Natural killer cell (primary cell): ENCODE data around the gene NPAS3. TPM values are rescaled to one million over a fixed set of nuclear protein-coding genes. Genes with fewer than 3 reads are reported as not detected.

Experiments
- ATAC-seq, 3 donors: fragments of 150-1000 bp in 2 of 3; fragments of 200-7000 bp in 1 of 3; cut with Tn5 transposase; 1 replicate in 1 of 3; 2 replicates in 2 of 3; pipeline ENCODE4 v1.10.0; 2021; ENCODE audit warnings: mild to moderate bottlenecking in 2 of 3, moderate library complexity in 2 of 3
- DNase-seq, 2 donors: peaks; one replicate each; pipeline versions ENCODE4 v3.0.0 to v3.0.0-alpha.2; 2013 to 2021; ENCODE audit warnings: mixed read lengths in 1 of 2
- H3K27ac ChIP-seq: one replicate; pipeline ENCODE4 v1.5.1; 2013; ENCODE audit warnings: mild to moderate bottlenecking, low read length
- H3K27me3 ChIP-seq: one replicate; pipeline ENCODE4 v1.6.1; 2013; ENCODE audit warnings: low read length; ENCODE audit not compliant: control insufficient read depth, insufficient read depth
- H3K36me3 ChIP-seq: one replicate; pipeline ENCODE4 v1.6.1; 2013; ENCODE audit warnings: low read length; ENCODE audit not compliant: control insufficient read depth, insufficient read depth
- H3K4me1 ChIP-seq: one replicate; pipeline ENCODE4 v1.6.1; 2013; ENCODE audit warnings: low read length; ENCODE audit not compliant: control insufficient read depth, insufficient read depth
- H3K4me3 ChIP-seq: one replicate; pipeline ENCODE4 v1.5.1; 2013; ENCODE audit warnings: low read length
- H3K9me3 ChIP-seq: one replicate; pipeline ENCODE4 v1.6.1; 2013; ENCODE audit warnings: low read length; ENCODE audit not compliant: control insufficient read depth, insufficient read depth
- H3K27ac Mint-ChIP-seq, 2 donors: one replicate each; pipeline ENCODE4 v1.8.0; 2022; ENCODE audit warnings: mild to moderate bottlenecking in 2 of 2, mixed read lengths in 2 of 2, moderate library complexity in 1 of 2
- H3K27me3 Mint-ChIP-seq, 2 donors: one replicate each; pipeline ENCODE4 v1.8.0; 2022; ENCODE audit warnings: low read depth in 2 of 2, mixed read lengths in 2 of 2
- H3K36me3 Mint-ChIP-seq: one replicate; pipeline ENCODE4 v1.8.0; 2022; ENCODE audit warnings: mixed read lengths
- H3K4me1 Mint-ChIP-seq, 2 donors: one replicate each; pipeline ENCODE4 v1.8.0; 2022; ENCODE audit warnings: mixed read lengths in 2 of 2
- H3K4me3 Mint-ChIP-seq: one replicate; pipeline ENCODE4 v1.8.0; 2022; ENCODE audit warnings: mild to moderate bottlenecking, moderate library complexity, mixed read lengths
- H3K9me3 Mint-ChIP-seq, 2 donors: one replicate each; pipeline ENCODE4 v1.8.0; 2022; ENCODE audit warnings: mixed read lengths in 2 of 2
- CTCF ChIP-seq: fragments of 200-600 bp; IDR thresholded peaks from one replicate; pipeline ENCODE4 v1.8.0; 2022; ENCODE audit warnings: antibody characterized with exemption
- WGBS: methylation state at CpG from one replicate; pipeline ENCODE4 v1.1.7; 2013; ENCODE audit warnings: missing lambda C conversion rate; ENCODE audit not compliant: insufficient coverage; 5-methylcytosine and 5-hydroxymethylcytosine counted together
- intact Hi-C: fragments of 100-400 bp; cut with micrococcal nuclease; formaldehyde crosslinking; loops from one replicate; pipeline ENCODE4 v1.14.2; 2022
- total RNA-seq, 4 donors: library from RNA; stranded (reverse); fragments of 120-200 nt in 1 of 4; gene quantifications; one replicate each; pipeline versions ENCODE4 v1.2.3 to v1.2.4, GENCODE V29; 2013 to 2022

The NPAS3 gene
- total RNA-seq, 3 donors from 2014 or later (not counting 1 experiment from before 2014, with no cell fraction given) = not detected

GRCh38 chr14:33548606-33549005 is 609.9 kb downstream of the NPAS3 start:
- Mint-ChIP-seq H3K27ac (no peak overlapping the region), H3K4me3 (no peak overlapping the region), H3K9me3 (peaks cover 0 to 2% of the 10 kb centered on the region in 2 donors), H3K4me1 (no peaks in the 10 kb centered on the region), H3K36me3 (no peaks in the 10 kb centered on the region), H3K27me3 (no peaks in the 10 kb centered on the region)
- Histone ChIP-seq H3K27ac (no peak overlapping the region), H3K9me3 (no peaks in the 10 kb centered on the region), H3K4me3 (no peak overlapping the region), H3K27me3 (no peaks in the 10 kb centered on the region), H3K4me1 (no peaks in the 10 kb centered on the region), H3K36me3 (no peaks in the 10 kb centered on the region)
- DNase-seq = no peak
- no CpG with 5 or more reads among the region's 1 CpG for WGBS
- intact Hi-C loops = no loop called here
- no peak for TF ChIP-seq CTCF
- no peak for ATAC-seq

GRCh38 chr14:33551963-33552362 is 613.3 kb downstream of the NPAS3 start:
- H3K4me3 ChIP-seq = no peak overlapping the region
- Mint-ChIP-seq H3K27me3 (no peaks in the 10 kb centered on the region), H3K4me3 (no peak overlapping the region), H3K27ac (no peak overlapping the region), H3K9me3 (no peaks in the 10 kb centered on the region), H3K4me1 (no peaks in the 10 kb centered on the region), H3K36me3 (no peaks in the 10 kb centered on the region)
- 85% methylated on average over 3 of the region's 3 CpGs for WGBS
- DNase-seq (no peak), ATAC-seq (no peak)
- no peak for TF ChIP-seq CTCF
- intact Hi-C loops = no loop called here
- H3K4me1 ChIP-seq = no peaks in the 10 kb centered on the region
- H3K9me3 ChIP-seq = no peaks in the 10 kb centered on the region
- no peak overlapping the region for H3K27ac ChIP-seq
- no peaks in the 10 kb centered on the region for H3K27me3 ChIP-seq
- H3K36me3 ChIP-seq = no peaks in the 10 kb centered on the region

GRCh38 chr14:33553706-33554278 is 615.1 kb downstream of the NPAS3 start:
- 85% methylated on average over 6 of the region's 6 CpGs for WGBS
- no peak for ATAC-seq
- H3K27ac Mint-ChIP-seq = no peak overlapping the region
- no peaks in the 10 kb centered on the region for H3K27me3 Mint-ChIP-seq
- no peak for DNase-seq
- H3K9me3 Mint-ChIP-seq = no peaks in the 10 kb centered on the region
- no peak overlapping the region for H3K4me3 ChIP-seq
- no peaks in the 10 kb centered on the region for H3K4me1 ChIP-seq
- intact Hi-C loops = no loop called here
- TF ChIP-seq CTCF = no peak
- no peaks in the 10 kb centered on the region for H3K9me3 ChIP-seq
- no peaks in the 10 kb centered on the region for H3K4me1 Mint-ChIP-seq
- H3K27me3 ChIP-seq = no peaks in the 10 kb centered on the region
- no peaks in the 10 kb centered on the region for H3K36me3 ChIP-seq
- H3K36me3 Mint-ChIP-seq = no peaks in the 10 kb centered on the region
- no peak overlapping the region for H3K27ac ChIP-seq
- no peak overlapping the region for H3K4me3 Mint-ChIP-seq

- H3K36me3 Mint-ChIP-seq = no peaks in the 10 kb centered on the region
- no peak for TF ChIP-seq CTCF
- no peak overlapping the region for H3K27ac Mint-ChIP-seq
- intact Hi-C loops = no loop called here
- H3K27me3 Mint-ChIP-seq = no peaks in the 10 kb centered on the region
- WGBS = 92% methylated on average over 2 of the region's 2 CpGs
- H3K27ac ChIP-seq = no peak overlapping the region
- H3K27me3 ChIP-seq = no peaks in the 10 kb centered on the region
- ATAC-seq (no peak), DNase-seq (no peak)
- H3K4me1 ChIP-seq = no peaks in the 10 kb centered on the region
- no peak overlapping the region for H3K4me3 ChIP-seq
- no peaks in the 10 kb centered on the region for H3K9me3 ChIP-seq
- H3K4me1 Mint-ChIP-seq = no peaks in the 10 kb centered on the region
- H3K9me3 Mint-ChIP-seq = no peaks in the 10 kb centered on the region
- H3K4me3 Mint-ChIP-seq = no peak overlapping the region
- no peaks in the 10 kb centered on the region for H3K36me3 ChIP-seq
Observed at GRCh38 chr14:33554988-33555387, 616.3 kb downstream of the NPAS3 start.
